Activated naive CD4-positive, alpha-beta T cell treated with anti-CD3 and anti-CD28 coated beads, Interleukin-2, amount 10 ng/mL, durations not matched to agents 7 days and 5 days (primary cell): ENCODE data around the gene PTCD2.
"Not testable (repeated sequence)": the region's sequence is repeated elsewhere in the genome, so short reads cannot be mapped to it uniquely, and the experiment has no call there.

Experiments used
- CTCF ChIA-PET: fragments of 350-600 bp; sonication (Branson Sonifier 250); formaldehyde crosslinking; loops from one replicate; lab custom pipeline; 2021; ENCODE audit warnings: antibody characterized with exemption; lab: Charles Lee
- DNase-seq: peaks from one replicate; pipeline ENCODE4 v3.0.0-alpha.2; 2020
- H3K27ac Mint-ChIP-seq: one replicate; pipeline ENCODE4 v1.8.0; 2021; ENCODE audit warnings: mild to moderate bottlenecking, moderate library complexity, mixed read lengths
- H3K27me3 Mint-ChIP-seq: one replicate; pipeline ENCODE4 v1.8.0; 2021; ENCODE audit warnings: mild to moderate bottlenecking, mixed read lengths
- H3K36me3 Mint-ChIP-seq: one replicate; pipeline ENCODE4 v1.8.0; 2021; ENCODE audit warnings: mixed read lengths
- H3K4me1 Mint-ChIP-seq: one replicate; pipeline ENCODE4 v1.8.0; 2021; ENCODE audit warnings: mixed read lengths
- H3K4me3 Mint-ChIP-seq: one replicate; pipeline ENCODE4 v1.8.0; 2021; ENCODE audit warnings: mild to moderate bottlenecking, moderate library complexity, mixed read lengths
- H3K9me3 Mint-ChIP-seq: one replicate; pipeline ENCODE4 v1.8.0; 2021; ENCODE audit warnings: mixed read lengths

Gene PTCD2

GRCh38 chr5:72307573-72307967, 12.6 kb upstream of the PTCD2 start:
- DNase-seq, result no peak
- CTCF ChIA-PET, result interaction anchor here (0.6 kb wide), 1 partner anchor 524 kb away, joined by 3 read pairs; no protein-coding TSS in a partner anchor
- peak overlapping the region; percentile 82 for H3K4me3 Mint-ChIP-seq
- peaks cover 39% of the 10 kb centered on the region for H3K4me1 Mint-ChIP-seq
- H3K27me3 Mint-ChIP-seq, result no peaks in the 10 kb centered on the region
- peak overlapping the region; percentile 95 for H3K27ac Mint-ChIP-seq
- H3K9me3 Mint-ChIP-seq, result no peaks in the 10 kb centered on the region
- peaks cover 21% of the 10 kb centered on the region for H3K36me3 Mint-ChIP-seq

GRCh38 chr5:72307968-72308852, 12.0 kb upstream of the PTCD2 start:
- peak; percentile 97 for DNase-seq
- peak overlapping the region; percentile 95 for H3K27ac Mint-ChIP-seq
- H3K36me3 Mint-ChIP-seq, result peaks cover 24% of the 10 kb centered on the region
- H3K4me3 Mint-ChIP-seq, result peak overlapping the region; percentile 82
- CTCF ChIA-PET, result interaction anchor here (0.6 to 1.5 kb wide), 12 partner anchors 10 to 526 kb away, joined by 3 to 6 read pairs (median 4); partner anchors contain the start of genes MRPS27 and PTCD2
- no peaks in the 10 kb centered on the region for H3K9me3 Mint-ChIP-seq
- no peaks in the 10 kb centered on the region for H3K27me3 Mint-ChIP-seq
- peaks cover 39% of the 10 kb centered on the region for H3K4me1 Mint-ChIP-seq

DNA sequence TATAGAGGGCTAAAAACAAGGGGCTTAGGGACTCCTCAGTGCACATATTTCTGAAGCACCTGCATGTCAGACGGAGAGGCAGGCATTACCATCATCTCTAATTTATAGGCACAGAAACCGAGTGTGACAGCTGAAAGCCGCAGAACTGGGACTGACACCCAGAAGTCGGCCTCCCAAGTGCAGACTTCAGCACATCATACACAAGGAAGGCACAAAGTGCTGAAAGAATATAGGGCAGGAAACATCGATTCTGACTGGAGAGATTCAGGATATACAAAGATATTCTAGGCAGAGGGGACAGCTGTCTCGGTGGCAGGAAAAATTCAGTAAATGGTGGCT, 11.4 kb upstream of the PTCD2 start:
- H3K36me3 Mint-ChIP-seq, result peaks cover 27% of the 10 kb centered on the region
- H3K27me3 Mint-ChIP-seq, result no peaks in the 10 kb centered on the region
- H3K27ac Mint-ChIP-seq, result peak overlapping the region; percentile 95
- peaks cover 41% of the 10 kb centered on the region for H3K4me1 Mint-ChIP-seq
- CTCF ChIA-PET, result interaction anchor here (0.9 to 1.5 kb wide), 11 partner anchors 9 to 526 kb away, joined by 3 to 6 read pairs (median 4); partner anchors contain the start of genes MRPS27 and PTCD2
- DNase-seq, result no peak
- H3K4me3 Mint-ChIP-seq, result peak overlapping the region; percentile 82
- no peaks in the 10 kb centered on the region for H3K9me3 Mint-ChIP-seq

DNA sequence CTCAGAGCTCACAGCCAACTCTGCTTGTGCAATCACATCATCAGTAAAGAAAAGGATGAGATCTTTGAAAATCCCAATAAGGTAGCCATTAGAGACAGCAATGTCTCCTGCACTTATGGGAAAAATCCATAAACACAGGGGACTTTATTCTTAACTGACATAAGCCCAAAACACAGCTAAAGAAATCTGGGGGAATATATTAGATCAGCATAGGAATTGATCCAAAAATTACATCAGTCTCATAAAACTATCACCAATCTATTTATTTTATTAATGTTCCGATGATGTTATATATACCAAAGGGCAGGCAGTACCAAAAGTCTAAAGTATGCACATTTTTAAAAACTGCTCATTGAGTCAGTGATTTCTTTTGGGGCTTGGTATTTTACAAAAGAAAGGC, 7.0 kb upstream of the PTCD2 start:
- no peak overlapping the region for H3K27ac Mint-ChIP-seq
- DNase-seq, result no peak
- CTCF ChIA-PET, result no interaction called here
- H3K4me3 Mint-ChIP-seq, result no peak overlapping the region
- peaks cover 36% of the 10 kb centered on the region for H3K36me3 Mint-ChIP-seq
- peaks cover 39% of the 10 kb centered on the region for H3K4me1 Mint-ChIP-seq
- no peaks in the 10 kb centered on the region for H3K9me3 Mint-ChIP-seq
- H3K27me3 Mint-ChIP-seq, result no peaks in the 10 kb centered on the region

DNA sequence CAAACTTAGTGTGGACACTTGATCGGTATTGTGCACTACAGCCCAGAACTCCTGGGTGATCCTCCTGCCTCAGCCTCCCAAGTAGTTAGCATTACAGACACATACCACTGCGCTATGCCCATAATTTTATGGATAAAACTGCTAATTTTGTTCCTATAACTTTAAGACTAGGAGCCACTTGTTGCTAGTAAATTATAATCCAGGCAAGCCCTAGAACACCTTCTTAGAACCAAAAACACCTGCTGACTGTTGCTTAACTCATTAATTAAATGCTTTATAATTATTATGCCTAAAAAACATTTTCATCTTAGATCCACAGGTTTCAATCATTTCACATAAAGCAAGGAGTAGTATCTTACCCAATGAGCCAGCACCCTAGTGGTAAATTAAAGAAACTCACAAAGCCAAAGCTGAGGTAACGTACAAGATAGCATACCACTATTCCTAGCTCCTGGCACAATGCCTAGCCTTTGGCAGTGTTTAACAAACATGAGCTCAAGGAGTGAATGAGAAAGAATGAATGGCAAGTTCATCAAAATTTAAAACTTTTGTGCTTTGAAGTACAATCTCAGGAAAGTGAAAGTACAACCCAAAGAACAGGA, 5.5 kb upstream of the PTCD2 start:
- Mint-ChIP-seq H3K4me1 (peaks cover 39% of the 10 kb centered on the region), H3K9me3 (no peaks in the 10 kb centered on the region), H3K27me3 (no peaks in the 10 kb centered on the region), H3K27ac (no peak overlapping the region), H3K4me3 (no peak overlapping the region), H3K36me3 (peaks cover 37% of the 10 kb centered on the region)
- DNase-seq, result no peak
- CTCF ChIA-PET, result no interaction called here

- DNase-seq, result peak; percentile 42
- H3K27ac Mint-ChIP-seq, result peak overlapping the region; percentile 84
- not testable (repeated sequence) for H3K27me3 Mint-ChIP-seq, H3K9me3 Mint-ChIP-seq
- CTCF ChIA-PET, result interaction anchor here (0.6 to 1.2 kb wide), 2 partner anchors 11 to 35 kb away, joined by 3 to 5 read pairs; no protein-coding TSS in a partner anchor
- peaks cover 66% of the 10 kb centered on the region for H3K4me1 Mint-ChIP-seq
- peak overlapping the region; percentile 93 for H3K4me3 Mint-ChIP-seq
- H3K36me3 Mint-ChIP-seq, result peaks cover 28% of the 10 kb centered on the region
These were observed 668 bp upstream of the PTCD2 start for GRCh38 chr5:72319435-72319975.

DNA sequence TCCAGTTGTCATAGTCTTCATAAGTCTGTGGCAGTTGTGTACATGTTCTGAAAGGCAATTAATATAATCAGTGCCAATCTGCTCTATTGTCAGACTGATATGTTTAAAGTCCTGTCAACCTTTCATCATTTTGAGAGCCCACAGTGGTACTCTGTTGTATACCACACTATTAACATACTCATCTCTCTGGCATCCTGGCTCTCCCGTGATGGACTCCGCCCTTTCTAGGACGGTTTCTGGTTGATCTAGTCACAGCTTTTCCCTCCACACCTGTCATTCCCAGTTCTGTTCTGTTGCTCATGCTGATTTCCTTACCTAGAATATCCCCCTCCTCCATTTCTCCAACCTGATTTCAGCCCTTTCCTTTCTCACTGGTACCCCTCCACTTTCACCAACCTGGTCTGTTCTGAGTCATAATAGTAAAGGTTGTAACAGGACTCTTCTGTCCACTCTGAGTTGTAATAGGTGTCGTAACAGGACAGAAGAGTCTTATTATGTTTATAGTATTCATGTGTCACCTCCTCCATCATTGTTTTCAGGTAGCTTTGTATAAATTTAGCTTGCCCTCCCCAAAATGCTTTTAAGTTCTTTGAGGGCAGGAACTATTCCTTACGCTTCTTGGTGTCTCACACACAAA, 4.1 kb downstream of the PTCD2 start:
- Mint-ChIP-seq H3K9me3 (no peaks in the 10 kb centered on the region), H3K4me3 (no peak overlapping the region), H3K27ac (no peak overlapping the region), H3K36me3 (peaks cover 32% of the 10 kb centered on the region), H3K27me3 (no peaks in the 10 kb centered on the region), H3K4me1 (peaks cover 33% of the 10 kb centered on the region)
- DNase-seq, result no peak
- CTCF ChIA-PET, result no interaction called here

- H3K36me3 Mint-ChIP-seq, result peaks cover 37% of the 10 kb centered on the region
- H3K27me3 Mint-ChIP-seq, result no peaks in the 10 kb centered on the region
- CTCF ChIA-PET, result no interaction called here
- H3K4me3 Mint-ChIP-seq, result no peak overlapping the region
- H3K27ac Mint-ChIP-seq, result no peak overlapping the region
- H3K4me1 Mint-ChIP-seq, result peaks cover 25% of the 10 kb centered on the region
- H3K9me3 Mint-ChIP-seq, result no peaks in the 10 kb centered on the region
- DNase-seq, result no peak
These were observed 5.6 kb downstream of the PTCD2 start for GRCh38 chr5:72325566-72326305.

- CTCF ChIA-PET, result no interaction called here
These were observed 6.1 kb downstream of the PTCD2 start for GRCh38 chr5:72326306-72326649.

GRCh38 chr5:72328172-72328571, 8.0 kb downstream of the PTCD2 start:
- Mint-ChIP-seq H3K4me1 (peaks cover 9% of the 10 kb centered on the region), H3K27ac (no peak overlapping the region), H3K9me3 (no peaks in the 10 kb centered on the region), H3K4me3 (no peak overlapping the region), H3K36me3 (peaks cover 42% of the 10 kb centered on the region), H3K27me3 (no peaks in the 10 kb centered on the region)
- no peak for DNase-seq
- CTCF ChIA-PET, result no interaction called here

More at GRCh38 chr5:72326306-72326649, 6.1 kb downstream of the PTCD2 start:
- peaks cover 20% of the 10 kb centered on the region for H3K4me1 Mint-ChIP-seq
- H3K9me3 Mint-ChIP-seq, result no peaks in the 10 kb centered on the region
- no peak overlapping the region for H3K27ac Mint-ChIP-seq
- no peak for DNase-seq
- no peak overlapping the region for H3K4me3 Mint-ChIP-seq
- H3K27me3 Mint-ChIP-seq, result no peaks in the 10 kb centered on the region
- H3K36me3 Mint-ChIP-seq, result peaks cover 41% of the 10 kb centered on the region

DNA sequence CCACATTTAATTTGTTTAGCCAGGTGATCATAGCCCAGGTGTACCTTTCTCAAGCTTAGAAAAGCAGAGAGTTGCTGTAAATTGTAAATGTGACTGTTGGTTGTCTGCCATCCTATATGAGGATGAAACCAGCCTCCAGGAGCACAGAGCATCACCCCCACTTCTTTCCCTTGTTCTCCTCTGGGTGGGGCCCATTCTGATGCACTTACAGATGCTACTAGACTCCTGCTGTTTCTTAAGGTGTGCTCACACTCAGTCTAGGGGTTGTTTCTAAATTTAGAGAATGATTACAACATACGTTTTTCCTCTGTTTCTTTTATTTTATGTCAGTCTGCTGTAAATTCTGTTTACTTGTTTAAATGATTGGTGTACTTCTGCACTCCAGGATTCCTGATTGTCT, 10.5 kb downstream of the PTCD2 start:
- no peaks in the 10 kb centered on the region for H3K9me3 Mint-ChIP-seq
- H3K36me3 Mint-ChIP-seq, result peaks cover 32% of the 10 kb centered on the region
- CTCF ChIA-PET, result no interaction called here

GRCh38 chr5:72337159-72337558, 17.0 kb downstream of the PTCD2 start:
- H3K9me3 Mint-ChIP-seq, result no peaks in the 10 kb centered on the region
- no peaks in the 10 kb centered on the region for H3K4me1 Mint-ChIP-seq
- H3K4me3 Mint-ChIP-seq, result no peak overlapping the region
- no peak overlapping the region for H3K27ac Mint-ChIP-seq
- DNase-seq, result no peak
- H3K36me3 Mint-ChIP-seq, result peaks cover 18% of the 10 kb centered on the region
- no peaks in the 10 kb centered on the region for H3K27me3 Mint-ChIP-seq
- CTCF ChIA-PET, result no interaction called here

More for the DNA sequence above, 10.5 kb downstream of the PTCD2 start:
- Mint-ChIP-seq H3K4me3 (no peak overlapping the region), H3K27me3 (no peaks in the 10 kb centered on the region), H3K27ac (no peak overlapping the region), H3K4me1 (no peaks in the 10 kb centered on the region)
- DNase-seq, result no peak

DNA sequence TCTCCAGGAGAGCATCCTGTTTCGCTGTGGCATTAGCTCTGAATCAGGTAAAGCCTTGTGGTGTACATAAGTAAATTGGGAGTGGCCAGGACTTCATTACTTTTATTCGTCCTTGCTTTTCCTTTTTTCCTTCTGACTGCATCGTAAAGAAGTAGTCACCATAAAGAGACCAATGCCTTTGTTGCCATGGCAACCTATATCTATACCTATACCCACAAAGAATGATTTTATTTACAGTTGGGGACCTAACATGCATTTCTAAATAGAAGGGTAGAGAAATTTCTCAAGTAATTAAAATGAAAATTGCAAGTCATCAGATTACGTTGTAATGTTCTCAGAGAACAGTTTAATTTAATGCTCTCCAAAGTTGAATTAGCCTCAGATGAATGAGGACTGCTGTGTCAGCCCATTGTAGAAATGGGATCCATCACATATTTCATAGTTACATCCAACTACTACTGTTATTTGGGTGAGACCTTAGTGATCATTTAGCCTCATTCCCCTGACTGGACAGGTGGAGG, 18.6 kb downstream of the PTCD2 start:
- DNase-seq, result no peak
- no peak overlapping the region for H3K4me3 Mint-ChIP-seq
- H3K27ac Mint-ChIP-seq, result no peak overlapping the region
- peaks cover 21% of the 10 kb centered on the region for H3K36me3 Mint-ChIP-seq
- CTCF ChIA-PET, result interaction anchor here (0.9 to 1.2 kb wide), 3 partner anchors 12 to 30 kb away, joined by 3 to 4 read pairs (median 3); no protein-coding TSS in a partner anchor
- H3K27me3 Mint-ChIP-seq, result no peaks in the 10 kb centered on the region
- H3K4me1 Mint-ChIP-seq, result no peaks in the 10 kb centered on the region
- H3K9me3 Mint-ChIP-seq, result no peaks in the 10 kb centered on the region
